IMR-90 (cell line): Measurements from ENCODE around the gene ZDHHC6. TPM values are rescaled to one million over a fixed set of nuclear protein-coding genes. Genes with fewer than 3 reads are reported as not detected.

ENCODE experiments used
- ATAC-seq: fragments of 200-7000 bp; cut with Tn5 transposase; 2 replicates; pipeline ENCODE4 v1.9.1; 2020; ENCODE audit warnings: low read depth, mild to moderate bottlenecking, moderate library complexity
- BruUV-seq: library from RNA; stranded (reverse); fragments of 400-500 nt; replicated peaks from 2 replicates; lab custom pipeline; 2021; lab: Mats Ljungman, UMichigan
- CTCF ChIA-PET: fragments of 300-600 bp; formaldehyde crosslinking; extraction: SDS; loops from one replicate; lab custom pipeline; 2021; ENCODE audit warnings: antibody characterized with exemption; lab: Yijun Ruan, JAX
- POLR2A ChIA-PET: fragments of 300-600 bp; sonication (Branson Sonifier 250); formaldehyde crosslinking; loops from one replicate; lab custom pipeline; 2022; ENCODE audit warnings: antibody characterized with exemption; ENCODE audit not compliant: unreplicated experiment; lab: Charles Lee
- DNase-seq: peaks from one replicate; pipeline ENCODE4 v3.0.0; 2013
- H2AFZ ChIP-seq: replicated peaks from 2 replicates; pipeline ENCODE3; 2013; ENCODE audit warnings: low read length, mild to moderate bottlenecking; ENCODE audit not compliant: poor library complexity
- H2AK5ac ChIP-seq: 2 replicates; pipeline ENCODE4 v1.6.1; 2013; ENCODE audit warnings: low read depth, low read length, inconsistent platforms
- H2AK9ac ChIP-seq: replicated peaks from 2 replicates; pipeline ENCODE3; 2013; ENCODE audit warnings: mild to moderate bottlenecking, low read depth, low read length, moderate library complexity; ENCODE audit not compliant: poor library complexity
- H2BK120ac ChIP-seq: 2 replicates; pipeline ENCODE4 v1.6.1; 2013; ENCODE audit warnings: low read depth, low read length, inconsistent platforms
- H2BK15ac ChIP-seq: 3 replicates; pipeline ENCODE4 v1.6.1; 2013; ENCODE audit warnings: low read depth, low read length, inconsistent platforms
- H2BK20ac ChIP-seq: 2 replicates; pipeline ENCODE4 v1.6.1; 2013; ENCODE audit warnings: low read depth, mild to moderate bottlenecking, inconsistent platforms, low read length, moderate library complexity
- H2BK5ac ChIP-seq: 2 replicates; pipeline ENCODE4 v1.6.1; 2013; ENCODE audit warnings: mild to moderate bottlenecking, low read depth, low read length, inconsistent platforms; ENCODE audit not compliant: poor library complexity, severe bottlenecking
- H3K14ac ChIP-seq: replicated peaks from 2 replicates; pipeline ENCODE4 v1.6.1; 2013; ENCODE audit warnings: low read depth, low read length, inconsistent platforms
- H3K18ac ChIP-seq: 2 replicates; pipeline ENCODE4 v1.6.1; 2013; ENCODE audit warnings: low read depth, low read length, control low read depth
- H3K23ac ChIP-seq: 2 replicates; pipeline ENCODE4 v1.6.1; 2013; ENCODE audit warnings: low read depth, low read length, inconsistent platforms
- H3K27ac ChIP-seq: 2 replicates; pipeline ENCODE4 v1.5.1; 2013; ENCODE audit warnings: mild to moderate bottlenecking, control low read depth, low read length; ENCODE audit not compliant: insufficient read depth
- H3K27me3 ChIP-seq: 2 replicates; pipeline ENCODE4 v1.6.1; 2013; ENCODE audit warnings: low read length; ENCODE audit not compliant: control insufficient read depth, insufficient read depth
- H3K36me3 ChIP-seq: 2 replicates; pipeline ENCODE4 v1.6.1; 2013; ENCODE audit warnings: low read length, mixed read lengths; ENCODE audit not compliant: control insufficient read depth, insufficient read depth
- H3K4ac ChIP-seq: 2 replicates; pipeline ENCODE4 v1.6.1; 2013; ENCODE audit warnings: low read depth, low read length, inconsistent platforms
- H3K4me1 ChIP-seq: 2 replicates; pipeline ENCODE4 v1.6.1; 2013; ENCODE audit warnings: low read length, mixed read lengths; ENCODE audit not compliant: control insufficient read depth, insufficient read depth
- H3K4me2 ChIP-seq: 2 replicates; pipeline ENCODE4 v1.6.1; 2013; ENCODE audit warnings: low read depth, mild to moderate bottlenecking, control low read depth, low read length, moderate library complexity
- H3K4me3 ChIP-seq: 2 replicates; pipeline ENCODE4 v1.5.1; 2013; ENCODE audit warnings: low read depth, mild to moderate bottlenecking, control low read depth, low read length, moderate library complexity; ENCODE audit not compliant: insufficient read depth
- H3K56ac ChIP-seq: 2 replicates; pipeline ENCODE4 v1.6.1; 2013; ENCODE audit warnings: low read length, inconsistent platforms; ENCODE audit not compliant: insufficient read depth; ENCODE audit errors: extremely low read depth
- H3K79me1 ChIP-seq, 2 experiments: 2 replicates each; pipeline ENCODE4 v1.6.1; 2013; ENCODE audit warnings: low read length in 2 of 2, inconsistent platforms in 1 of 2, low read depth in 1 of 2
- H3K9ac ChIP-seq: 2 replicates; pipeline ENCODE4 v1.6.1; 2013; ENCODE audit warnings: low read depth, low read length, control low read depth
- H3K9me1 ChIP-seq: 2 replicates; pipeline ENCODE4 v1.6.1; 2013; ENCODE audit warnings: low read length, inconsistent platforms; ENCODE audit not compliant: insufficient read depth
- H3K9me3 ChIP-seq: 2 replicates; pipeline ENCODE4 v1.6.1; 2013; ENCODE audit warnings: low read length; ENCODE audit not compliant: control insufficient read depth, insufficient read depth
- H4K20me1 ChIP-seq: 2 replicates; pipeline ENCODE4 v1.6.1; 2013; ENCODE audit warnings: low read length, inconsistent platforms; ENCODE audit not compliant: insufficient read depth
- H4K5ac ChIP-seq: 2 replicates; pipeline ENCODE4 v1.6.1; 2013; ENCODE audit warnings: mild to moderate bottlenecking, low read depth, low read length, control low read depth
- H4K8ac ChIP-seq, 2 experiments: 2 replicates each; pipeline ENCODE4 v1.6.1; 2013; ENCODE audit warnings: low read depth in 2 of 2, low read length in 2 of 2, control low read depth in 1 of 2, inconsistent platforms in 1 of 2
- H4K91ac ChIP-seq: 2 replicates; pipeline ENCODE4 v1.6.1; 2013; ENCODE audit warnings: low read depth, low read length, inconsistent platforms; ENCODE audit not compliant: insufficient read depth
- CEBPB ChIP-seq: IDR thresholded peaks from 2 replicates; pipeline ENCODE4 v1.6.1; 2012; ENCODE audit warnings: low read depth, low read length, improper control_type of control experiment
- FOS ChIP-seq: fragments of 150-350 bp; IDR thresholded peaks from 2 replicates; pipeline ENCODE4 v1.6.1; 2016; ENCODE audit warnings: low read depth, low read length
- MAZ ChIP-seq: IDR thresholded peaks from 2 replicates; pipeline ENCODE4 v1.6.1; 2012; ENCODE audit warnings: low read depth, mild to moderate bottlenecking, low read length, improper control_type of control experiment, moderate library complexity, borderline replicate concordance
- RFX5 ChIP-seq: IDR thresholded peaks from 2 replicates; pipeline ENCODE4 v1.8.0; 2012; ENCODE audit warnings: low read depth, mild to moderate bottlenecking, low read length, moderate library complexity
- WGBS, 2 experiments: methylation state at CpG; one replicate each; pipeline versions ENCODE4 v1.1.5 to v1.1.7; 2013; ENCODE audit warnings: missing lambda C conversion rate in 2 of 2; ENCODE audit not compliant: insufficient read length in 1 of 2; ENCODE audit errors: extremely low coverage in 2 of 2; 5-methylcytosine and 5-hydroxymethylcytosine counted together
- dilution Hi-C: fragments of 300-500 bp; cut with HindIII; formaldehyde crosslinking; loops from one replicate; pipeline ENCODE4 v1.14.3; 2018; ENCODE audit warnings: low sequenced_read_pairs; ENCODE audit not compliant: unreplicated experiment
- in situ Hi-C: fragments of 300-500 bp; cut with MboI; formaldehyde crosslinking; loops from 3 replicates; pipeline ENCODE4 v1.14.3; 2019; ENCODE audit warnings: low sequenced_read_pairs, inconsistent platforms, mixed read lengths
- intact Hi-C: fragments of 100-400 bp; cut with micrococcal nuclease; formaldehyde crosslinking; loops from 2 replicates; pipeline ENCODE4 v1.10.0; 2022
- polyA plus RNA-seq, 3 experiments: library from polyadenylated mRNA; depleted of rRNA; stranded (reverse); fragments of >200 nt; gene quantifications; 2 replicates each; pipeline ENCODE4 v1.2.3, GENCODE V29; 2012; ENCODE audit warnings: low replicate concordance in 1 of 3
- total RNA-seq: library from RNA; depleted of rRNA; stranded (reverse); fragments of >200 nt; gene quantifications from 2 replicates; pipeline ENCODE4 v1.2.3, GENCODE V29; 2012

The ZDHHC6 gene
- total and polyA plus RNA-seq, 2 of the 4 experiments (the other 2 are of a cell fraction) = 17.4 to 21.6 TPM

GRCh38 chr10:112383325-112383724 lies 63.4 kb downstream of the ZDHHC6 start:
- Histone ChIP-seq H4K5ac (no peak overlapping the region), H3K18ac (no peak overlapping the region), H2BK20ac (no peak overlapping the region), H3K27ac (no peak overlapping the region), H2AK9ac (no peak overlapping the region), H3K79me1 (no peaks in the 10 kb centered on the region), H2AFZ (no peak overlapping the region), H3K36me3 (no peaks in the 10 kb centered on the region; the same call in 1 of the 2 replicates), H3K56ac (no peak overlapping the region), H3K9me3 (no peaks in the 10 kb centered on the region), H4K8ac (no peak overlapping the region), H3K23ac (no peak overlapping the region), H3K4me1 (peaks cover 4% of the 10 kb centered on the region; the same call in 1 of the 2 replicates), H3K4ac (no peak overlapping the region), H3K9me1 (no peaks in the 10 kb centered on the region), H2BK5ac (no peak overlapping the region), H3K14ac (no peak overlapping the region), H4K20me1 (no peaks in the 10 kb centered on the region), H3K9ac (no peak overlapping the region), H2BK15ac (no peak overlapping the region), H2BK120ac (no peak overlapping the region), H3K27me3 (no peaks in the 10 kb centered on the region), H4K91ac (no peak overlapping the region), H2AK5ac (no peak overlapping the region), H3K4me3 (no peak overlapping the region), H3K4me2 (no peak overlapping the region)
- ChIA-PET CTCF (interaction anchor here (1.1 kb wide), 1 partner anchor 147 kb away, joined by 3 read pairs; no protein-coding TSS in a partner anchor), POLR2A (no interaction called here)
- ATAC-seq (peak; percentile 94), DNase-seq (peak; percentile 88)
- intact Hi-C loops = no loop called here
- TF ChIP-seq RFX5 (no peak), MAZ (no peak), CEBPB (peak; percentile 31; the same call in 1 of the 2 replicates), FOS (peak; percentile 69; the same call in 1 of the 2 replicates)
- dilution Hi-C loops = no loop called here
- in situ Hi-C loops = no loop called here
- 17% methylated on average over 1 of the region's 3 CpGs; no CpG with 5 or more reads in 1 of the 2 experiments for WGBS, 2 experiments
- no TSS peak for BruUV-seq
